CD4-positive, alpha-beta T cell treated with Interleukin-10 for 1 hour (primary cell): ENCODE measurements around the gene TBP.
"Not testable (repeated sequence)": the region's sequence is repeated elsewhere in the genome, so short reads cannot be mapped to it uniquely, and the experiment has no call there.

ENCODE experiments used
- DNase-seq: peaks from one replicate; pipeline ENCODE4 v3.0.0-alpha.2; 2020

Gene TBP

GRCh38 chr6:170554013-170554795, at the start of gene TBP:
TBP (plus strand) TSS chr6:170554369; CDS start chr6:170557030, 2,661 bp downstream.
- peak; percentile 99 for DNase-seq

- no peak for DNase-seq
These were observed 49.7 kb upstream of the TBP start for GRCh38 chr6:170504479-170504878.

DNA sequence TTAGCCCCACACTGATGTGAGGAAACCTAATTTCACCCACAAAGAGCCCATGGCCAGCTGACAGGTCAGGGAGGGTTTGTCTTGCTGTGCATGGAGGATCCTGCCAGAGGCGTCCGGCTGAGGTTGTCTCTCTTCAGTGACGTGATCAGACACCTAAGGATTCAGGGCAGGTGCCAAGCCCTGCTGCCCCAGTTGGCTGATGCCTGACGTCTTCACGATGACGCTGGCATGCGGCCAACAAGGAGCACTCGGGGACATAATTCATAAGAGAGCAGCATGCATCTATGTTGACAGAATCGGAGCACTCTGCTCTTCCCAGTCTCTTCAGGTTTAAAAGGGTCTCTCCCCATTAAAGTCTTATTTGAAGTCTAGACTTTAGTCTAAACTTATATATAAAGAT, 48.9 kb upstream of the TBP start:
- no peak for DNase-seq

- DNase-seq, result no peak
These were observed 47.7 kb upstream of the TBP start for GRCh38 chr6:170506446-170506845.

GRCh38 chr6:170507728-170508127, 46.4 kb upstream of the TBP start:
- not testable (repeated sequence) for DNase-seq

- DNase-seq, result not testable (repeated sequence)
These were observed 45.9 kb upstream of the TBP start for GRCh38 chr6:170508275-170508674.

DNA sequence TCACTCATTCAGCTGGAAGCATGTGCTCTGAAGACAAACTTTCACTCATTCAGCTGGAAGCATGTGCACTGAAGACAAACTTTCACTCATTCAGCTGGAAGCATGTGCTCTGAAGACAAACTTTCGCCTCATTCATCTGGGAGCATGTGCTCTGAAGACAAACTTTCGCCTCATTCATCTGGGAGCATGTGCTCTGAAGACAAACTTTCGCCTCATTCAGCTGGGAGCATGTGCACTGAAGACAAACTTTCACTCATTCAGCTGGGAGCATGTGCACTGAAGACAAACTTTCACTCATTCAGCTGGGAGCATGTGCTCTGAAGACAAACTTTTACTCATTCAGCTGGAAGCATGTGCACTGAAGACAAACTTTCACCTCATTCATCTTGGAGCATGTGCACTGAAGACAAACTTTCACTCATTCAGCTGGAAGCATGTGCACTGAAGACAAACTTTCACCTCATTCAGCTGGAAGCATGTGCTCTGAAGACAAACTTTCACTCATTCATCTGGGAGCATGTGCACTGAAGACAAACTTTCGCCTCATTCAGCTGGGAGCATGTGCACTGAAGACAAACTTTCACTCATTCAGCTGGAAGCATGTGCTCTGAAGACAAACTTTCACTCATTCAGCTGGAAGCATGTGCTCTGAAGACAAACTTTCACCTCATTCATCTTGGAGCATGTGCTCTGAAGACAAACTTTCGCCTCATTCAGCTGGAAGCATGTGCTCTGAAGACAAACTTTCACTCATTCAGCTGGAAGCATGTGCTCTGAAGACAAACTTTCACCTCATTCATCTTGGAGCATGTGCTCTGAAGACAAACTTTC, 45.1 kb upstream of the TBP start:
- DNase-seq, result not testable (repeated sequence)

DNA sequence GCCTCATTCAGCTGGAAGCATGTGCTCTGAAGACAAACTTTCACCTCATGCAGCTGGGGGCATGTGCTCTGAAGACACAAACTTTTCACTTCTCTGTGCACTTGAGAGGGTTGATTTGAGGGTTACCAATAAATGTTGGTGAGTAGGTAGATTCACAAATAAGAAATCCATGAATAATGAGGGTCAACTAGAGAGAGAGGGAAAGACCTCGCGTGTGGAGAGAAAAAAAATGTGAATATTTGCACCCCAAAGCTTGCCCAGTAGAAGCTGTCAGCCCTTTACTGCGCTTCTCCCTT, 44.5 kb upstream of the TBP start:
- no peak for DNase-seq

GRCh38 chr6:170510631-170511030, 43.5 kb upstream of the TBP start:
- DNase-seq, result no peak

DNA sequence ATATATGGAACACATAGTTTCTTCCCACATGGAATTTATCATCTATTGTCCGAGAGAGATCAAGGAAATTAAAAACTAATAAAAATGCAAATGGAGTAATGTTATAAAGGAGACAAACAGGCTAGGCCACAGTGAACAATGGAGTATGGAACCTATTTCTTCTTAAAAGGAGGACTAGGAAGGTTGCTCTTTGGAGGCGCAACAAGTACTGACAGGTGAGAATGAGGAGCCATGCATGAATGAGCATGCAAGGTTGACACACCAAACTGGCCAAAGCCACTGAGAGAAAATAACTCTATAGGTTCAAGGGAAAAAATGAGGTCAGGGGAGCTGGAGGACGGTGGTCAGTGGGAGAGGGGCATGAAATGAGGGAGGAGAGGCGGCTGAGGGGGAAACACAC, 41.9 kb upstream of the TBP start:
- DNase-seq, result no peak

GRCh38 chr6:170514908-170515307, 39.3 kb upstream of the TBP start:
- no peak for DNase-seq

DNA sequence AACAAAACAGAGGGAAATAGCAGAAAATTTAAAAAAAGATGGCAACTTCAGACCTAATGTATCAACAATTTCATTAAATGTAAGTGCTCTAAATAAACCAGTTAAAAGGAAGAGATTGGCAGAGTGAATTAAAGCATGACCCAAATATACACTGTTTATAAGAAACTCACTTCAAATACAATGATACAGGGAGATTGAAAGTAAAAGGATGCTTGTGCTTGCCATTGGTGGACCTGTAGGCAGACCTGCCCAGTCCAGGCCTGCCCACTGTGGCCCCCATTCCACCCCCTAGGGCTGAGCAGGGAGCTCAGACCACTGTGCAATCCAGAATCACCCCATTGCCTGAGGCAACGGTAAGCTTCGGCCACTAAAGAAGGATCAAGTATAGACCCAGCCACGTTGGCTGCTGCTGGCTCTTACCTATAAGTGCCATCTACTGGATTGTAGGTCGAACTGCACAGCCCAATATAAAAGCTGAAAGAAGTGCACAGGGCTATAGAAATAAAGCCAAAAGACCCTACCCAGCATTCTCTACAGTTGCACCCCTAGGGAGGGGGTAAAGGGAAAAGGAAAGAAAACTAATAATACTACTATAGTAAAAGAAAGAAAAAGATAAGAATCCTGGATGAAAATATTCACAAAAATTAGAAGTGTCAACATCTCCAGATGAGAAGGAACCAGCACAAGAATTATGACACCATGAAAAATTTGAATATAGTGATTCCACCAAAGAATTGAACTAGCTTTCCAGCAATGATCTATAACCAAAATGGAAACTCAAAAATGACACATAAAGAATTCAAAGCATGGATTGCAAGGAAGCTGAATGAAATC, 37.2 kb upstream of the TBP start:
- peak; percentile 62 for DNase-seq

- no peak for DNase-seq
These were observed 31.5 kb upstream of the TBP start for GRCh38 chr6:170522565-170523183.

GRCh38 chr6:170523256-170524171, 30.7 kb upstream of the TBP start:
- DNase-seq, result no peak

GRCh38 chr6:170524172-170524502, 30.0 kb upstream of the TBP start:
- DNase-seq, result no peak

DNA sequence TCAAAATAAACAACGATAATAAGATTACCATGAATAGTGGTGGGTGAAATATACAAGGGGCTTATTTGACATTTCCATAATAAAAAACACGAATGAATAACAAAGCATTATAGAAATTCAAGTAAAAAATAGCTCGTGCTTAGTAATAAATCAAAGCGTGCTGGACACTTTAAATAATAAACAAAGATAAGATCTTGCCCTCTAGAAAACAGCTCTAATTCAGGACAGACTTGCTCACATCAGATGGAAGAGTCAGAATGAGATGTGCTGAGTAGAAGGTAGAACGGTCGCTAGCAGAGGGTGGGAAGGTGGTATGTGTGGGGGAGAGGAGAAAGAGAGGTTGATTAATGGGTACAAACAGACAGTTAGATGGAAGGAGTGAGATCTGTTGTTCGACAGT, 28.4 kb upstream of the TBP start:
- DNase-seq, result no peak

DNA sequence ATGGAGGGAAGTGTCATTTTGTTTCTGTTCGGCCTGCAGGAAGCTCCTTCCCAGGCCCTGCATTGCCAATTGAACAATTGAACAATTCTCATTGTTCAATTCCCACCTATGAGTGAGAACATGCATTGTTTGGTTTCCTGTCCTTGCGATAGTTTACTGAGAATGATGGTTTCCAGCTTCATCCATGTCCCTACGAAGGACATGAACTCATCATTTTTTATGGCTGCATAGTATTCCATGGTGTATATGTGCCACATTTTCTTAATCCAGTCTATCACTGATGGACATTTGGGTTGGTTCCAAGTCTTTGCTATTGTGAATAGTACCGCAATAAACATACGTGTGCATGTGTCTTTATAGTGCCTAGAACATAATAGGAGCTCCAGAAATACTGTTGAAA, 26.2 kb upstream of the TBP start:
- not testable (repeated sequence) for DNase-seq

GRCh38 chr6:170529839-170530469, 24.2 kb upstream of the TBP start:
- DNase-seq, result peak; percentile 67

GRCh38 chr6:170532867-170533488, 21.2 kb upstream of the TBP start:
- DNase-seq, result no peak

- DNase-seq, result no peak
These were observed 20.4 kb upstream of the TBP start for GRCh38 chr6:170533792-170534191.

DNA sequence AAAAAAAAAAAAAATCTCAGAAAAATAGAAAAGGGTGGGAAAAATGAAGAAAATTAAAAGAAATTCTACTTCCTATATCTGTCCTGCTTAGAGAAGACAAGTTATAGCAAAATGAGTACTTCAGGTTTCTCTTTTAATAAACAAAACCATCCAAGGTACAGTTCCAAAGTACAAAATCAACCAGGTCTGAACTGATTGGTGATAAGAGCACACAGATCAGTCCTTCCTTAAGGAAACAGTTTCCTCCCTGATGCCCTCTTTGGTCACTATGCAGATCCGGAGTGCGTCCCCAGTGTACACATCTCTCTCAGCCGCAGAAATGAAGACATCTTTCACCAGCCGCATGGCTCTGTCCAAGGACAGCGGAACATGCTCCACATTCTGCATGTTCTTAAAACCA, 19.2 kb upstream of the TBP start:
- no peak for DNase-seq
